Gastroesophageal sphincter (tissue), 3 donors: Measurements from ENCODE around the gene SULT1A3.
"Not testable (repeated sequence)": the region's sequence is repeated elsewhere in the genome, so short reads cannot be mapped to it uniquely, and the experiment has no call there.

Experiments used
- POLR2A ChIP-seq, 2 donors: fragments of 450-650 bp; IDR thresholded peaks; one replicate each; pipeline ENCODE4 v1.6.1; 2017; ENCODE audit warnings: antibody characterized with exemption in 2 of 2, mild to moderate bottlenecking in 2 of 2, moderate library complexity in 1 of 2
- POLR2AphosphoS5 ChIP-seq: sonication (generic); formaldehyde crosslinking; IDR thresholded peaks from one replicate; pipeline ENCODE4 v1.6.1; 2017; ENCODE audit warnings: antibody characterized with exemption
- TF ChIP-seq, protein P1 (sequence below), 4 experiments: fragments of 200-600 bp in 2 of 4; fragments of 450-650 bp in 2 of 4; sonication (generic) in 1 of 4; IDR thresholded peaks; one replicate each; pipeline ENCODE4 v1.5.1; 2017 to 2019; ENCODE audit warnings: antibody characterized with exemption in 4 of 4, mild to moderate bottlenecking in 2 of 4, moderate library complexity in 2 of 4

GRCh38 chr16:30205541-30206236 lies 6.6 kb downstream of the SULT1A3 start:
- TF ChIP-seq, protein P1, sequence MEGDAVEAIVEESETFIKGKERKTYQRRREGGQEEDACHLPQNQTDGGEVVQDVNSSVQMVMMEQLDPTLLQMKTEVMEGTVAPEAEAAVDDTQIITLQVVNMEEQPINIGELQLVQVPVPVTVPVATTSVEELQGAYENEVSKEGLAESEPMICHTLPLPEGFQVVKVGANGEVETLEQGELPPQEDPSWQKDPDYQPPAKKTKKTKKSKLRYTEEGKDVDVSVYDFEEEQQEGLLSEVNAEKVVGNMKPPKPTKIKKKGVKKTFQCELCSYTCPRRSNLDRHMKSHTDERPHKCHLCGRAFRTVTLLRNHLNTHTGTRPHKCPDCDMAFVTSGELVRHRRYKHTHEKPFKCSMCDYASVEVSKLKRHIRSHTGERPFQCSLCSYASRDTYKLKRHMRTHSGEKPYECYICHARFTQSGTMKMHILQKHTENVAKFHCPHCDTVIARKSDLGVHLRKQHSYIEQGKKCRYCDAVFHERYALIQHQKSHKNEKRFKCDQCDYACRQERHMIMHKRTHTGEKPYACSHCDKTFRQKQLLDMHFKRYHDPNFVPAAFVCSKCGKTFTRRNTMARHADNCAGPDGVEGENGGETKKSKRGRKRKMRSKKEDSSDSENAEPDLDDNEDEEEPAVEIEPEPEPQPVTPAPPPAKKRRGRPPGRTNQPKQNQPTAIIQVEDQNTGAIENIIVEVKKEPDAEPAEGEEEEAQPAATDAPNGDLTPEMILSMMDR (IDR thresholded peaks at IDR 0.05): not testable (repeated sequence)
- not testable (repeated sequence) for TF ChIP-seq POLR2AphosphoS5; POLR2A (IDR thresholded peaks at IDR 0.05)
